Kasumi-1 (cell line): Measurements from ENCODE around the gene TRIML2.

ENCODE experiments used
- DNase-seq, 2 experiments: peaks; one replicate each; lab custom pipeline; 2025; lab: John Stamatoyannopoulos, UW

The TRIML2 gene

GRCh38 chr4:188109157-188109755 lies at the start of gene TRIML2:
TSS of gene TRIML2 (minus strand) at chr4:188109603. CDS start at chr4:188105368, 4,235 bp downstream.
- DNase-seq, result no peak

GRCh38 chr4:188158336-188158735 lies 48.9 kb upstream of the TRIML2 start:
- no peak for DNase-seq

- DNase-seq, result no peak
These were observed 45.4 kb upstream of the TRIML2 start for GRCh38 chr4:188154668-188155405.

GRCh38 chr4:188147776-188148175 lies 38.4 kb upstream of the TRIML2 start:
- DNase-seq, result no peak

GRCh38 chr4:188147176-188147575 lies 37.8 kb upstream of the TRIML2 start:
- DNase-seq, result no peak

- no peak for DNase-seq
These were observed 37.2 kb upstream of the TRIML2 start for GRCh38 chr4:188146618-188147017.

- no peak for DNase-seq
These were observed 36.2 kb upstream of the TRIML2 start for GRCh38 chr4:188145601-188146000.

GRCh38 chr4:188143731-188144130 lies 34.3 kb upstream of the TRIML2 start:
- no peak for DNase-seq

GRCh38 chr4:188139671-188140070 lies 30.3 kb upstream of the TRIML2 start:
- DNase-seq, result no peak

- no peak for DNase-seq
These were observed 29.7 kb upstream of the TRIML2 start, which contains the start of gene TRIML1 for GRCh38 chr4:188139141-188139540. TSS of gene TRIML1 (plus strand) at chr4:188139441. CDS start at chr4:188139559, 118 bp downstream.

GRCh38 chr4:188138227-188138626 lies 28.8 kb upstream of the TRIML2 start:
- DNase-seq, result no peak

- DNase-seq, result no peak
These were observed 22.8 kb upstream of the TRIML2 start for GRCh38 chr4:188132232-188132631.

GRCh38 chr4:188130355-188130754 lies 21.0 kb upstream of the TRIML2 start:
- no peak for DNase-seq

GRCh38 chr4:188127214-188127874 lies 17.9 kb upstream of the TRIML2 start:
- no peak for DNase-seq

- no peak for DNase-seq
These were observed 12.1 kb upstream of the TRIML2 start for GRCh38 chr4:188121530-188121929.

GRCh38 chr4:188117631-188118324 lies 8.4 kb upstream of the TRIML2 start:
- DNase-seq, result no peak

GRCh38 chr4:188113156-188113555 lies 3.8 kb upstream of the TRIML2 start:
- DNase-seq, result no peak

- DNase-seq, result no peak
These were observed 2.6 kb upstream of the TRIML2 start for GRCh38 chr4:188111955-188112354.

GRCh38 chr4:188110741-188111471 lies 1.5 kb upstream of the TRIML2 start:
- no peak for DNase-seq

- no peak for DNase-seq
These were observed 633 bp upstream of the TRIML2 start for GRCh38 chr4:188110036-188110435.

GRCh38 chr4:188107931-188108843 lies 1.2 kb downstream of the TRIML2 start:
- no peak for DNase-seq
